ENCODE data around the gene PIGS.

Gene PIGS

DNA sequence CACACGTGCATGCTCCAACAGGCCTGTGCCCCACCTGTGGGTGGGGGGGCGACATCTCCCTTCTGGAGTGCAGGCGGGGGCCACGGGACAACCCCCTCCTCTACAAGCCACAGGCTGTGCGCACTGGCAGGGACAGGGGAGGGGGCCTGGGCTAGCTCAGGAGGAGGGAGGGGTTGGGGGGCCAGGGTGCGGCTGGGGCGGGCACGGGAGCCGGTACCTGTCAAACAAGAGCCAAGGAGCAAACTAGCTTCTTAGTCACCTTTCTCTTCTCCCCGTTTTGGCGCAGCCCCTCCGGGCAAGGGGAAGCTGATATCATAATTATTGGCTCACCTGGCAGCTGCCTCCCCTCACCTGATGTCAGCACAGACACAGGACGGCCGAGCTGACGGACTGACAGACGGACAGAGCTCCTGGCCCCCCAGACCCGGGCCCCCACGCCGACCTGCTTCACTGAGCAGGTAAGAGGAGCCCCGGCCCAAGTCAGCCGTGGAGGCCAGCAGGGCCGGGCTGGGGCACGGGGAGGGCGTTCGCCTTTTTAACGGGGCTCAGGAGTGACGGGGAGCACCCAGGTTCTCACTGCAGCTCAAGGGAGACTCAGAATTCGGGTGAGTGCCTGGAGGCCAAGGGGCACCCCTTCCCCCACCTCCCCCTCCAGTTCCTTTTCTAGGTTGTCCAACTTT lies 65.2 kb downstream of the PIGS start, which contains the start of gene FOXN1:
TSS of gene FOXN1 (plus strand) at position 363 of the 680 bp plus-strand sequence. CDS start 17,622 bp downstream, outside the sequence.
- DNase-seq = no peak

DNA sequence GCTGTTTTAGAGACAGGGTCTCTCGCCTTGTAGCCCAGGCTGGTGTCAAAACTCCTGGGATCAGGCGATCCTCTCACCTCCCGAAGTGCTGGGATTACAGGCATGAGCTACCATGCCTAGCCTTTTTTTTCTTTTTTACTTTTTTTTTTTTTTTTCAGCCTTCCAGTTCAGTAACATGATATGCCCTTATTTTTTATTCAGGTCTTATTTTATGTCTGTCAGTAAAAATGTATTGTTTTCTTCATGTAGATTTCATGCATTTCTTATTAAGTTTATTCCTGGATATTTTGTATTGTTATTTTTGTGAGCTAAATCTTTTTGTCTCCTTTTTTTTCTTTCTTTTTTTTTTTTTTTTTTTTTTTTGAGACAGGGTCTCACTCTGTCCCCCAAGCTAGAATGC lies 67.9 kb downstream of the PIGS start:
- DNase-seq = no peak
